Endothelial cell (in vitro differentiated cells): Measurements from ENCODE around the gene PCDHGB4. TPM values are rescaled to one million over a fixed set of nuclear protein-coding genes. Genes with fewer than 3 reads are reported as not detected.

Source experiments
- DNase-seq: peaks from one replicate; pipeline ENCODE4 v3.0.0; 2021; ENCODE audit warnings: low spot score
- H3K27ac Mint-ChIP-seq: one replicate; pipeline ENCODE4 v1.8.0; 2021; ENCODE audit warnings: mixed read lengths, inconsistent platforms; ENCODE audit not compliant: unreplicated experiment
- H3K27me3 Mint-ChIP-seq: one replicate; pipeline ENCODE4 v1.8.0; 2021; ENCODE audit warnings: mild to moderate bottlenecking, moderate library complexity, mixed read lengths, inconsistent platforms; ENCODE audit not compliant: unreplicated experiment
- H3K36me3 Mint-ChIP-seq: one replicate; pipeline ENCODE4 v1.8.0; 2021; ENCODE audit warnings: mild to moderate bottlenecking, low read depth, mixed read lengths, inconsistent platforms; ENCODE audit not compliant: unreplicated experiment
- H3K4me1 Mint-ChIP-seq: one replicate; pipeline ENCODE4 v1.8.0; 2021; ENCODE audit warnings: mild to moderate bottlenecking, mixed read lengths, inconsistent platforms; ENCODE audit not compliant: unreplicated experiment
- H3K4me3 Mint-ChIP-seq: one replicate; pipeline ENCODE4 v1.8.0; 2021; ENCODE audit warnings: mild to moderate bottlenecking, mixed read lengths, inconsistent platforms; ENCODE audit not compliant: unreplicated experiment
- H3K9me3 Mint-ChIP-seq: one replicate; pipeline ENCODE4 v1.8.0; 2021; ENCODE audit warnings: mixed read lengths, inconsistent platforms; ENCODE audit not compliant: unreplicated experiment
- total RNA-seq: library from RNA; stranded (reverse); fragmentation: NEBNext Ultra II Directional; extraction: Animal tissue kit (Norgen Biotek cat#: 25700); gene quantifications from one replicate; pipeline ENCODE4 v1.2.1, GENCODE V29; 2021; ENCODE audit not compliant: unreplicated experiment
- TF ChIP-seq, protein P1 (sequence below): fragments of 200-600 bp; sonication (generic); IDR thresholded peaks from one replicate; pipeline ENCODE4 v1.5.0; 2021; ENCODE audit warnings: antibody characterized with exemption; ENCODE audit not compliant: unreplicated experiment

PCDHGB4 gene
- total RNA-seq, 1 donor from 2014 or later = 13.2 TPM

DNA sequence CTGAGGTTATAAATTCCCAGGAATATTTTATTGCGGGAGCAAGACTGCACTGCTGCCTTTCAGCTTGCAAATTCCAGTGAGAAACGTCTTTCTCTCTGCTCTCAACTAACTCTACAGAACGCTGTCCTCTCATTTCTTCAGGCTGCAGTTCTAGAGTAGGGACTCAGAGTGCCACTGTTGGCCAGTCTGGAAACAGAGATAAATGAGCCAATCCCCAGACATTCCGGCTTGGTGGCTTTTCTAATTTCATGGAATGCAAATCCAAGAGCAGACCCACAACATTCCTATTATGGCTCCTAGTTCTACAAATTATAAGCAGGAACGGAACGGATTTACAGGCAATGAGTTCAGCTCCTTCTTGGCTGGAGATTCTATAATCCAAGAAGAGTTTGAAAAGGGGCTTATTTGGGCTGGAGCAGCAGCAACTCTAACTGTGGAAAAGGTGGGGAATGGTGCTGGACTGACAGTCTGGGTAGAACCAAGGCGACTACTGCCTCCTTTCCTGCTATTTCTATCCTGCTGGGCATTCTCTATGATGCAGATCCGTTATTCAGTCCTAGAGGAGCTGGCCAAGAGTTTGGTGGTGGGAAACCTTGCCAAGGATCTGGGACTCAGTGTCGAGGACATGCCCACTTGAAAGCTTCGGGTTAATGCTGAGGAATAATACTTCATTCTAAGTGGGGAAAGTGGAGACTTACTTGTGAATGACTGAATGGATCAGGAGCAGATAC is 52.1 kb downstream of the PCDHGB4 start:
- Mint-ChIP-seq H3K4me1 (no peaks in the 10 kb centered on the region), H3K4me3 (no peak overlapping the region), H3K9me3 (peaks cover 3% of the 10 kb centered on the region), H3K27ac (no peak overlapping the region), H3K27me3 (peaks cover 2% of the 10 kb centered on the region), H3K36me3 (peaks cover 20% of the 10 kb centered on the region)
- TF ChIP-seq, protein P1, sequence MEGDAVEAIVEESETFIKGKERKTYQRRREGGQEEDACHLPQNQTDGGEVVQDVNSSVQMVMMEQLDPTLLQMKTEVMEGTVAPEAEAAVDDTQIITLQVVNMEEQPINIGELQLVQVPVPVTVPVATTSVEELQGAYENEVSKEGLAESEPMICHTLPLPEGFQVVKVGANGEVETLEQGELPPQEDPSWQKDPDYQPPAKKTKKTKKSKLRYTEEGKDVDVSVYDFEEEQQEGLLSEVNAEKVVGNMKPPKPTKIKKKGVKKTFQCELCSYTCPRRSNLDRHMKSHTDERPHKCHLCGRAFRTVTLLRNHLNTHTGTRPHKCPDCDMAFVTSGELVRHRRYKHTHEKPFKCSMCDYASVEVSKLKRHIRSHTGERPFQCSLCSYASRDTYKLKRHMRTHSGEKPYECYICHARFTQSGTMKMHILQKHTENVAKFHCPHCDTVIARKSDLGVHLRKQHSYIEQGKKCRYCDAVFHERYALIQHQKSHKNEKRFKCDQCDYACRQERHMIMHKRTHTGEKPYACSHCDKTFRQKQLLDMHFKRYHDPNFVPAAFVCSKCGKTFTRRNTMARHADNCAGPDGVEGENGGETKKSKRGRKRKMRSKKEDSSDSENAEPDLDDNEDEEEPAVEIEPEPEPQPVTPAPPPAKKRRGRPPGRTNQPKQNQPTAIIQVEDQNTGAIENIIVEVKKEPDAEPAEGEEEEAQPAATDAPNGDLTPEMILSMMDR = no peak
- no peak for DNase-seq

Other genes with a start within 250 kb of the PCDHGB4 start
- 1.1 TPM for gene PCDHB6, start 237.6 kb upstream of the PCDHGB4 start, total RNA-seq
- gene PCDHB7, start 215.1 kb upstream of the PCDHGB4 start, total RNA-seq = 4.6 TPM
- gene PCDHB8, start 209.9 kb upstream of the PCDHGB4 start, total RNA-seq = 9.2 TPM
- 10.9 TPM for gene PCDHB16, start 205.3 kb upstream of the PCDHGB4 start, total RNA-seq
- 15.2 TPM for gene PCDHB9, start 200.5 kb upstream of the PCDHGB4 start, total RNA-seq
- gene PCDHB10, start 195.3 kb upstream of the PCDHGB4 start, total RNA-seq = 10.3 TPM
- gene PCDHB11, start 188.1 kb upstream of the PCDHGB4 start, total RNA-seq = 6.4 TPM
- gene PCDHB12, start 179.0 kb upstream of the PCDHGB4 start, total RNA-seq = 8.4 TPM
- 7.1 TPM for gene PCDHB13, start 173.8 kb upstream of the PCDHGB4 start, total RNA-seq
- gene PCDHB14, start 164.4 kb upstream of the PCDHGB4 start, total RNA-seq = 8.4 TPM
- 10.5 TPM for gene PCDHB15, start 142.3 kb upstream of the PCDHGB4 start, total RNA-seq
- 0.62 TPM for gene SLC25A2, start 83.6 kb upstream of the PCDHGB4 start, total RNA-seq
- gene TAF7, start 66.9 kb upstream of the PCDHGB4 start, total RNA-seq = 86.4 TPM
- gene PCDHGA1, start 57.2 kb upstream of the PCDHGB4 start, total RNA-seq = 1.4 TPM
- 1.6 TPM for gene PCDHGA2, start 48.9 kb upstream of the PCDHGB4 start, total RNA-seq
- 1.4 TPM for gene PCDHGA3, start 43.9 kb upstream of the PCDHGB4 start, total RNA-seq
- gene PCDHGB1, start 37.6 kb upstream of the PCDHGB4 start, total RNA-seq = 3.1 TPM
- gene PCDHGA4, start 32.7 kb upstream of the PCDHGB4 start, total RNA-seq = 2.0 TPM
- gene PCDHGB2, start 27.7 kb upstream of the PCDHGB4 start, total RNA-seq = 11.1 TPM
- gene PCDHGA5, start 23.5 kb upstream of the PCDHGB4 start, total RNA-seq = 2.4 TPM
- gene PCDHGB3, start 17.5 kb upstream of the PCDHGB4 start, total RNA-seq = 4.1 TPM
- gene PCDHGA6, start 13.8 kb upstream of the PCDHGB4 start, total RNA-seq = 3.9 TPM
- gene PCDHGA7, start 5.0 kb upstream of the PCDHGB4 start, total RNA-seq = 6.3 TPM
- gene PCDHGA8, start 4.9 kb downstream of the PCDHGB4 start, total RNA-seq = 2.6 TPM
- gene PCDHGB5, start 10.2 kb downstream of the PCDHGB4 start, total RNA-seq = 5.5 TPM
- gene PCDHGA9, start 15.1 kb downstream of the PCDHGB4 start, total RNA-seq = 3.1 TPM
- 60.0 TPM for gene PCDHGB6, start 20.3 kb downstream of the PCDHGB4 start, total RNA-seq
- 43.0 TPM for gene PCDHGA10, start 25.3 kb downstream of the PCDHGB4 start, total RNA-seq
- 45.2 TPM for gene PCDHGB7, start 30.0 kb downstream of the PCDHGB4 start, total RNA-seq
- 10.8 TPM for gene PCDHGA11, start 33.4 kb downstream of the PCDHGB4 start, total RNA-seq
- gene PCDHGA12, start 42.8 kb downstream of the PCDHGB4 start, total RNA-seq = 3.8 TPM
- 68.2 TPM for gene PCDHGC3, start 88.3 kb downstream of the PCDHGB4 start, total RNA-seq
- 3.5 TPM for gene PCDHGC4, start 97.3 kb downstream of the PCDHGB4 start, total RNA-seq
- gene PCDHGC5, start 101.4 kb downstream of the PCDHGB4 start, total RNA-seq = 2.9 TPM
- 149 TPM for gene DIAPH1, start 231.3 kb downstream of the PCDHGB4 start, total RNA-seq
- gene HDAC3, start 249.2 kb downstream of the PCDHGB4 start, total RNA-seq = 84.9 TPM
- gene RELL2, start 249.3 kb downstream of the PCDHGB4 start, total RNA-seq = 17.4 TPM